GM19397 (cell line): ENCODE measurements around the gene KRT39.
"Not testable (repeated sequence)": the region's sequence is repeated elsewhere in the genome, so short reads cannot be mapped to it uniquely, and the experiment has no call there.

ENCODE experiments used
- ATAC-seq: cut with Tn5 transposase; IDR thresholded peaks from one replicate; pipeline ENCODE4 v1.9.1; 2021; ENCODE audit warnings: mild to moderate bottlenecking, moderate library complexity; ENCODE audit not compliant: unreplicated experiment

Gene KRT39

DNA sequence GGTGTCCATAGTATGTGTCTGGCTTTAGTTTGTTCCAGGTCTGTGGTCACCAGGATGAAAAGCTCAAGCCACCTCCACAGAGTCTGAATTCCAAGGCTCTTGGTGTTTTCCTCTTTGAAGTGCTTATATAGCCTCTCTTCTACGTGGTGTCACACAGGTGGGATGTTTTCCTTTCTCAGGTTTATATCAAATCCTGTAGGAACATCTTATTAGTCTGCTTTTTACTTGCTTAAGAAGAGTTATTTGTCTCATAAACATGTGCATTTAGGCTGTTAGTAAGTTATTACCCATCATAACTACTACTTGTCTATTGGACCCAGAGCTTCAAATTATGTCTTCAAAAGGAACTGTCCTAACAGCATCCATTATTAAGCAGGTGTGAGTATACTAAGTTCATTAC is at the start of gene KRT39:
TSS of gene KRT39 (minus strand) at position 101 of the 400 bp plus-strand sequence. CDS start at position 9, 92 bp downstream.
- ATAC-seq: no peak

DNA sequence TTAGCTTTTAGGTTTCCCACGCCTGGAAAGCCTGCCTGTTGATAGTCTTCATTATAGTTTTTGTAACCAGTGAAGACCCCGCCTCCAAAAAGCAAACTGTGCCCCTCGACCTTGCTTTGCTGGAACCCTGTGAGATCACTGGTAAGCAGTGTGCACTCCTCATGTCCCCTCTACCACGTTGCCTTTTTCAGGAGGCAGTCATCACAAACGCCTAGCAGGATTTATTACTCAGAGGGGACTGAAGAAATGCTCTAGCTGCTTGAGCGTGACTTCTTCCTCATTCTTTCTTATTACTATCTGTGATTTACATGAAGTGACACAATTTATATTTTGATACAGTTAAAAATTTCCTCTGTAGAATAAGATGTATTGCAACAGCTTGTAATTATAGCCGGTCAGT is 48.7 kb upstream of the KRT39 start:
- no peak for ATAC-seq

DNA sequence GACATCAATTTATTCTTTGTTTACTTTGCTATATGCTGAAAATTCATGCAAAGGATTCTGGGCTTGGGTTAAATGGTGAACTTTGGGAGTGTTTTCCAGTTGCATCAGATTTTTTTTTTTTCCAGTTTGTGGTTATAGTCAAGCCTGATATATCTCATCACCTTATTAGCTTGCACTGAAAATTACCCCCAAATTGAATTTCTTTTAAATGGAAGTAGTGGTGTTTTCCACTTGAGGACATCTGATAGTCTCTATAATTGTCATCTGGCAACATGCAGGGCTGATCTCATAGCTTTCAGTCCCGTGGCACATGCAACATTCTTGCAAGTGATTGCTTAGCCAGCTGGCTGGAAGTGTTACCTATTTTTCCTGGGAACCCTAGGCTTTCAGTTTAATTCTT is 46.9 kb upstream of the KRT39 start:
- ATAC-seq: no peak

DNA sequence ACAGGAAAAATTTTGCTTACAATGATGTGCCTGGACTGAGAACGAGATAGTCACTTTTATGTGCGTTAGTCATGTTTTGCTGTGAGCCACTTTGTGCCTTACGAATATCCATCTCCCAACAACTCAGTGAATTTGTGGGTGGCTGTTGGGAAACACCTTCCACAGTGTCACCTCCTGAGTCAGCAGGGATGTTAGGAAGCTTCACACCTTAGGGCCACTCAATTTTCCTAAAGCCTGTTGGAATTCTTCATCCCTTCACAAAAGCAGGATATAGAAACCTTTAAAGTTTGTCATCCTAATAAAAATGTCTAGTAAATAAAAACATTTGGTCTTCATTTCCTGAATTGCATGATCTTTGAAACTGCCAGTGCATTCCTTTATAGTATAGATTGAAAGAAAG is 46.4 kb upstream of the KRT39 start:
- ATAC-seq: no peak

DNA sequence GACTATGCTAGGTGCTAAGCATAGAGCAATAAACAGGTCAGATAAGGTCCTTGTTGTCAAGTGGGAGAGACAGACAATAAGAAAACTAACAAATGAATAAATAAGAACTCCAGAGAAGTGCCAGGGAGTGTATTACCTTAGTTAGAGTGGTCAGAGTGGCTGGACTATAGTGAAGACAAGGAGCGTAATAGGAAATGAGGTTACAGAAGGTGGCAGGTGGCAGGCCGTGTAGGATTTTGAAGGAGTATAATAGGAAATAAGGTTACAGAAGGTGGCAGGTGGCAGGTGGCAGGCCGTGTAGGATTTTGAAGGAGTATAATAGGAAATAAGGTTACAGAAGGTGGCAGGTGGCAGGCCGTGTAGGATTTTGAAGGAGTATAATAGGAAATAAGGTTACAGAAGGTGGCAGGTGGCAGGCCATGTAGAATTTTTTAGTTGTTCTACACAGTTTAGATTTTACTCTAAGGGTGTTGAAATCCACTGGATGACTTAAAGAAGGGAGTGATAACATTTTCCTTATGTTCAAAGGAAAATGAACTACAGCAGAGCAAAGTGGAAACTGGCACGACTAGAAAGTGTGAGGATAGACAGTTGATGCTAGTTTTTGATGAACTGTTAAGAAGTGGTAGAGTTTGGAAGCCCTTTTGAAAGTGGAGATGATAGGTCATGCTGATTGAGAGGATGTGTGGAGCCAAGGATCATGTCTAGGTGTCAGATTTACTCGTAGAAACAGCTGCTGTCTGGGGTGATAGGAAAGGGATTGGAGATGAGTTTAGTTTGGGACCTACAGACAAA is 45.8 kb upstream of the KRT39 start:
- no peak for ATAC-seq

DNA sequence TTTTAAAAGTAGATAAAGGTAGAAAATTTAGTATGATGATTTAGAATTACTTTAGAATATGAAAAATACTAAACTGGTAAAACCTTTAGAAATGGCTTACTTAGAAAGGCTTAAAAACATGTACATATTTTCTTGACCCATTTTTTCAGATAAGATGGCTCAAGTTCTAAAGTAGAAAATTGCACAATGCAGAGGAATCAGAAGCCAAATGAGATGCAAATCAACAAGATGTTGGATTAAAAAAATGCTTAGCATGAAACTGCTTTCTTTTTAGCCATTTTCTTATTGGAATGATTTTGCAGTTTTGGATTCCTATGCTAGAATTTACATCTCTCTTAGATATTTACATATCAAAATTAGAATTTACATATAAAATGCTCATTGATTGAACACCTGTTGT is 43.7 kb upstream of the KRT39 start:
- no peak for ATAC-seq

- no peak for ATAC-seq
Measured at GRCh38 chr17:41009936-41010335, 43.2 kb upstream of the KRT39 start.

DNA sequence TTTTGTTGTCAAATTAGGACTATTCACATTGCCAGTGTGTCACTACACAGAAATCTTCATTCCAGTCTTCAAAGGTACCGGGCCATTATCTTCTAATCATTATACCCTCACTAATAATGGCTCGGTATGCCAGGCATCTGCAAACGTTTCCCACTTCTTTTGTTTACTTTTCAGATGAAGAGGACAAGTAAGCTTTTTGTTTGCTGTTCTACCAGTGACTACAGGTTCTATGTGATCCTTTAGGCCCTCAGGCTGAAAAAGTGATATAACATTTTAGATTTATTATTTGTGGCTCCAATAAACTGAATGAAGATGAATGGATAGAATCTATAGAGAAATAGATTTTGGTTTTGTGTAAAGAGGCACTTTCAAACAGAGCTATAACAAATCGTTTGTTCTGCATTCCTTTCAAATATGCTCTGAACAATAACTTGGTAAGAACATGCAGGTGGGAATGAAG is 42.6 kb upstream of the KRT39 start:
- no peak for ATAC-seq

DNA sequence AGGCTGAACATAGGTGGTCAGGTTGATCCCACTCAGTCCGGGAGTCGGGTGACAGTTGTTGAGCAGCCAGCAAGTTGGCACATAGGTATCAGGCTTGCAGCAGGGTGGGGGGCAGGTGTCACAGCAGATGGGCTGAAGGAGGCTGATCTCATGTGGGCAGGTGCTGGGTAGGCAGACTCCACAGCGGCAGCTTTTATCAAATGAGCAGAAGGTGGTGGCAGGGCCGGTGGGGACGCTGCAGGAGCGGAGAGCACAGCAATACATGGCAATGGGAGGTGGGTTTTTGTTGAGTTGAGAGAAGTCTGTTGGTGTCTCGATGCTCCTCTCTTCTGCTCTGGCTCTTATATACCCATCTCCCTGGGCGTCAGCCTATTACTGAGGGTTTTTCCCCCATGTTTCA is 42.1 kb upstream of the KRT39 start, which contains the start of gene KRTAP3-1:
TSS of gene KRTAP3-1 (minus strand) at position 318 of the 400 bp plus-strand sequence. CDS start at position 264, 54 bp downstream.
- ATAC-seq: no peak

- no peak for ATAC-seq
Measured at GRCh38 chr17:41004397-41004796, 37.6 kb upstream of the KRT39 start.

DNA sequence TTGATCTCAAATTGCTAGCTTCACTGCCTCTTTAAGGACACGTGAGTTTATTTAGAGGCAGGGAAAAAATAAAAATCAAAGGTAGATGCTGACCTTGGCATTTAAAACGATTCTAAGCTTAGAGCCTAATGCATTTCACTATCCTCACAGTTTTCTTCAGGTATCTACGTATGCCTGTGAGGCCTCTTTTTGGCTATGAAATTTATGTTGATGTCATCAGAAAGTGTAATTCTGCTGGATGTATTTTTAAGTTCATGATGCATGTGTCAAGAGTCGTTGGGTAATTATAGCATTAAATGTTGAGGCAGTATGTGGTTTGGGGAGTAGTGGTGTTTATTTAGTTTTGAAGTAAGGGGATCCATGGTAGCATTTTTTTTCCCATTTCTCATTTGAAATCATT is 37.2 kb upstream of the KRT39 start:
- no peak for ATAC-seq

GRCh38 chr17:41002814-41003213 is 36.1 kb upstream of the KRT39 start:
- no peak for ATAC-seq

- no peak for ATAC-seq
Measured at GRCh38 chr17:41001795-41002194, 35.0 kb upstream of the KRT39 start.

- not testable (repeated sequence) for ATAC-seq
Measured at GRCh38 chr17:40999563-40999962, 32.8 kb upstream of the KRT39 start, which contains the start of gene KRTAP3-2. TSS of gene KRTAP3-2 (minus strand) at chr17:40999906. CDS start at chr17:40999853, 53 bp downstream.

DNA sequence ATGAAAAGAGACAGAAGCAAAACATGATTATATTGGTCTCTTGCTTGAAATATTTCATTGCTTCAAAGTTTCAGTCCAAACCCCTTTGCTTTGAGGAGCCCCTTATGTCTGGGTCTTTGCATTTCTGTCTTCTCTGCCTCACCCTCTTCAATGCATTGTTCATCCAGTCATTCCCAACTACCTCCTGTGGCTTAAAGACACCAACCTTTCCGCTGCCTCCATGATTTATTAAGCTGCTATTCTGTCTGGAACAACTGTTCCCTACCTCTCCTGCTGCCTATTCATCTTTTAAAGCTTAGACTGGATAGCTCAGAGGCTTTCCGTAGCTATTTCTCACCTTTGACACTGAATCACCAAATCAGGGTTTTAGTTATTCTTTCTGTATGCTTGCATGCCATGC is 30.6 kb upstream of the KRT39 start:
- ATAC-seq: no peak

DNA sequence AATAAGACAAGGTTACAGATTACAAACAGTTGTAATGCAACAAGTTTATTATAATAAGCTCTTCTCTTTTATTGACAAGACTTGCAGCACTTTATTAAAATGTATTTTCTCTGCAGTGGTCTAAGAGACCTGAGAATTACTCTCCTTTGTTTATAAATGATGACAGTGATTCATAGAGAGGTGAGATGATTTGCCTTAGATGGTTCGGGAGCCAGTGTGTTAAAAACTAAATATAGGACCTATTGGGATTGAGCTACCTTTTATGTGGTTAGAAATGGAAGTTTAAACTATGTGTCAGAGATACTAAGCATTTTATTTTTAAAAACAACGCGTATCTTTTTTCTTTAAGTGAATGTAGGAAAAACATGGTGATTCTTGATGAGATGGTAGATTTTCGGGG is 30.1 kb upstream of the KRT39 start:
- ATAC-seq: no peak

DNA sequence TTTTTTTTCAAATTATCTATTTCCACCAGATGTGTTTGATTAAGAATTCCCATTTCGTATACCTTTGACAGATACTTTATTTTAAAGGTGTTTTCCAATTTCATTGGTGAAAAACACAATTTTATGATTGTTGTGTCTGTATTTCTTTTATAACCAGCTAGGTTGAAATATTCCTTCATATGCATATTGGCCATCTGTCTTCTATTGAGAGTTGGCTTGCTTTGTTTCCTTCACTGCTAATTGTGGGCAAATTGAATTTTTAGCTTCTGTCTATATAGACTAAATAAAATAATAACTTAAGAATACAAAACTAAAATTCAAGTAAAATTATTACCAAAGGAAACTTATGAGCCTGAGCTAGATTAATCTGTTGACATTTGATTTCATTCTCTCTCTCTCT is 28.4 kb upstream of the KRT39 start:
- ATAC-seq: no peak

- ATAC-seq: no peak
Measured at GRCh38 chr17:40993839-40994238, 27.1 kb upstream of the KRT39 start, which contains the start of gene KRTAP3-3. TSS of gene KRTAP3-3 (minus strand) at chr17:40994164. CDS start at chr17:40994097, 67 bp downstream.

DNA sequence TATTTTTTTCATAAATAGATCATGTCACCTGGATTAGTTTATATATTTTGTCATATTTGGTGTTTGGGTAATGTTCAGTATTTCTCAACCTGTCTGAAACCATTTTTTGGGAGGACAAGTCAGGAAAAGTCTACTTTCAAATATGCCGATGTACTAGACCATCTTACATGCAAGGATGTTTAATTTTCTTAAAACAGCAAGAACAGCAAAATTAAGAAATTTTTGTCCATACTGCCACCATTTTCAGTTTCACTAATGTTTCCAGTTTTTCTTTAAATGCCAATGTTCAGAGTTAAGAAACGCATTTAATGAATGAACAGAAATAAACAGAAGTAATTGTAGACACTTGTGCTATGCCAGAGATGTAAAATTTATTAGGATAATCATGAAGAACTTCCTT is 26.3 kb upstream of the KRT39 start:
- no peak for ATAC-seq

DNA sequence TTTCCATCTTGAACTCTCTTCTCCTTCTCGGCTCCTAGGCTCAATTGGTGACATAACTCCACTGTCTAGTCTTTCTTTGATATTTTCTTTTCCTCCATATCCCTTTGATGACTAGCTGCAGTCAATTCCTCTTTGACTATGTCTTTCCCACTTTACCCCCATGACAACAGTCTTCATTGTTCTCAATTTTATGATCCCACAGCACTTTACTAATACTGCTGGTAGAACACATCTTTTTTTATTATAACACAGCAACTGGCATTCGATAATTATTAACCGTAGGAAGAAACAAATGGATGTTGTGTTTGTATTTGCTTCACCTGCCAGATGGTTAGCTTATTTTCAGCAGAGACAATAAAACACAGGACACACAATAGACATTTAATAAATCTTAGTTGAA is 25.9 kb upstream of the KRT39 start:
- ATAC-seq: no peak

- ATAC-seq: no peak
Measured at GRCh38 chr17:40986920-40987319, 20.2 kb upstream of the KRT39 start.

DNA sequence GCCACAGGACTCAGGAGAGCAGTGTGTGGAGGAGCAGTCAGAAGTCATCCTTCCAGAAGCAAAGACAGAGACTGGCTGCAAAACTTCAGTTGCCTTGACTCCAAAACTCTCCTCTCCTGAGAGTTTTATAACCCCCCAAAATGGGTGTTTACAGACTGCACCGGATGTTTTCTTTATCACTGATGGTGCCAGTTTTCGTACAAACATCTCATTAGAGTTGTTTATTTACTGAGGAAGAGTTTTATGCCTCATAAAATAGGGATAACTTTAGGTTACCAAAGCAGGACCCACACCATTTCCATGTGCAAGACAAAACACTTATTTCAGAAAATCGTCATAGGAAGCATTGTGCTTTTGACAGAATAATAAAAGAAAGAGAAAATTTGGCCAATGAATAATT is 17.5 kb upstream of the KRT39 start, which contains the start of gene KRT40:
TSS of gene KRT40 (minus strand) at position 101 of the 400 bp plus-strand sequence. CDS start at position 48, 53 bp downstream.
- no peak for ATAC-seq
